IMR-90 (cell line): ENCODE results near the gene VCL. TPM values are rescaled to one million over a fixed set of nuclear protein-coding genes. Genes with fewer than 3 reads are reported as not detected.

Experiments
- ATAC-seq: fragments of 200-7000 bp; cut with Tn5 transposase; 2 replicates; pipeline ENCODE4 v1.9.1; 2020; ENCODE audit warnings: low read depth, mild to moderate bottlenecking, moderate library complexity
- BruUV-seq: library from RNA; stranded (reverse); fragments of 400-500 nt; replicated peaks from 2 replicates; lab custom pipeline; 2021; lab: Mats Ljungman, UMichigan
- CTCF ChIA-PET: fragments of 300-600 bp; formaldehyde crosslinking; extraction: SDS; loops from one replicate; lab custom pipeline; 2021; ENCODE audit warnings: antibody characterized with exemption; lab: Yijun Ruan, JAX
- POLR2A ChIA-PET: fragments of 300-600 bp; sonication (Branson Sonifier 250); formaldehyde crosslinking; loops from one replicate; lab custom pipeline; 2022; ENCODE audit warnings: antibody characterized with exemption; ENCODE audit not compliant: unreplicated experiment; lab: Charles Lee
- DNase-seq: peaks from one replicate; pipeline ENCODE4 v3.0.0; 2013
- H2AFZ ChIP-seq: replicated peaks from 2 replicates; pipeline ENCODE3; 2013; ENCODE audit warnings: low read length, mild to moderate bottlenecking; ENCODE audit not compliant: poor library complexity
- H2AK5ac ChIP-seq: 2 replicates; pipeline ENCODE4 v1.6.1; 2013; ENCODE audit warnings: low read depth, low read length, inconsistent platforms
- H2AK9ac ChIP-seq: replicated peaks from 2 replicates; pipeline ENCODE3; 2013; ENCODE audit warnings: mild to moderate bottlenecking, low read depth, low read length, moderate library complexity; ENCODE audit not compliant: poor library complexity
- H2BK120ac ChIP-seq: 2 replicates; pipeline ENCODE4 v1.6.1; 2013; ENCODE audit warnings: low read depth, low read length, inconsistent platforms
- H2BK15ac ChIP-seq: 3 replicates; pipeline ENCODE4 v1.6.1; 2013; ENCODE audit warnings: low read depth, low read length, inconsistent platforms
- H2BK20ac ChIP-seq: 2 replicates; pipeline ENCODE4 v1.6.1; 2013; ENCODE audit warnings: low read depth, mild to moderate bottlenecking, inconsistent platforms, low read length, moderate library complexity
- H2BK5ac ChIP-seq: 2 replicates; pipeline ENCODE4 v1.6.1; 2013; ENCODE audit warnings: mild to moderate bottlenecking, low read depth, low read length, inconsistent platforms; ENCODE audit not compliant: poor library complexity, severe bottlenecking
- H3K14ac ChIP-seq: replicated peaks from 2 replicates; pipeline ENCODE4 v1.6.1; 2013; ENCODE audit warnings: low read depth, low read length, inconsistent platforms
- H3K18ac ChIP-seq: 2 replicates; pipeline ENCODE4 v1.6.1; 2013; ENCODE audit warnings: low read depth, low read length, control low read depth
- H3K23ac ChIP-seq: 2 replicates; pipeline ENCODE4 v1.6.1; 2013; ENCODE audit warnings: low read depth, low read length, inconsistent platforms
- H3K27ac ChIP-seq: 2 replicates; pipeline ENCODE4 v1.5.1; 2013; ENCODE audit warnings: mild to moderate bottlenecking, control low read depth, low read length; ENCODE audit not compliant: insufficient read depth
- H3K27me3 ChIP-seq: 2 replicates; pipeline ENCODE4 v1.6.1; 2013; ENCODE audit warnings: low read length; ENCODE audit not compliant: control insufficient read depth, insufficient read depth
- H3K36me3 ChIP-seq: 2 replicates; pipeline ENCODE4 v1.6.1; 2013; ENCODE audit warnings: low read length, mixed read lengths; ENCODE audit not compliant: control insufficient read depth, insufficient read depth
- H3K4ac ChIP-seq: 2 replicates; pipeline ENCODE4 v1.6.1; 2013; ENCODE audit warnings: low read depth, low read length, inconsistent platforms
- H3K4me1 ChIP-seq: 2 replicates; pipeline ENCODE4 v1.6.1; 2013; ENCODE audit warnings: low read length, mixed read lengths; ENCODE audit not compliant: control insufficient read depth, insufficient read depth
- H3K4me2 ChIP-seq: 2 replicates; pipeline ENCODE4 v1.6.1; 2013; ENCODE audit warnings: low read depth, mild to moderate bottlenecking, control low read depth, low read length, moderate library complexity
- H3K4me3 ChIP-seq: 2 replicates; pipeline ENCODE4 v1.5.1; 2013; ENCODE audit warnings: low read depth, mild to moderate bottlenecking, control low read depth, low read length, moderate library complexity; ENCODE audit not compliant: insufficient read depth
- H3K56ac ChIP-seq: 2 replicates; pipeline ENCODE4 v1.6.1; 2013; ENCODE audit warnings: low read length, inconsistent platforms; ENCODE audit not compliant: insufficient read depth; ENCODE audit errors: extremely low read depth
- H3K79me1 ChIP-seq, 2 experiments: 2 replicates each; pipeline ENCODE4 v1.6.1; 2013; ENCODE audit warnings: low read length in 2 of 2, inconsistent platforms in 1 of 2, low read depth in 1 of 2
- H3K9ac ChIP-seq: 2 replicates; pipeline ENCODE4 v1.6.1; 2013; ENCODE audit warnings: low read depth, low read length, control low read depth
- H3K9me1 ChIP-seq: 2 replicates; pipeline ENCODE4 v1.6.1; 2013; ENCODE audit warnings: low read length, inconsistent platforms; ENCODE audit not compliant: insufficient read depth
- H3K9me3 ChIP-seq: 2 replicates; pipeline ENCODE4 v1.6.1; 2013; ENCODE audit warnings: low read length; ENCODE audit not compliant: control insufficient read depth, insufficient read depth
- H4K20me1 ChIP-seq: 2 replicates; pipeline ENCODE4 v1.6.1; 2013; ENCODE audit warnings: low read length, inconsistent platforms; ENCODE audit not compliant: insufficient read depth
- H4K5ac ChIP-seq: 2 replicates; pipeline ENCODE4 v1.6.1; 2013; ENCODE audit warnings: mild to moderate bottlenecking, low read depth, low read length, control low read depth
- H4K8ac ChIP-seq, 2 experiments: 2 replicates each; pipeline ENCODE4 v1.6.1; 2013; ENCODE audit warnings: low read depth in 2 of 2, low read length in 2 of 2, control low read depth in 1 of 2, inconsistent platforms in 1 of 2
- H4K91ac ChIP-seq: 2 replicates; pipeline ENCODE4 v1.6.1; 2013; ENCODE audit warnings: low read depth, low read length, inconsistent platforms; ENCODE audit not compliant: insufficient read depth
- CTCF ChIP-seq: conservative IDR thresholded peaks from 2 replicates; pipeline ENCODE4 v1.5.1; 2012; ENCODE audit warnings: mild to moderate bottlenecking, low read depth, low read length, improper control_type of control experiment
- NFE2L2 ChIP-seq: fragments of 150-350 bp; IDR thresholded peaks from 2 replicates; pipeline ENCODE4 v1.6.1; 2016; ENCODE audit warnings: low read depth, mild to moderate bottlenecking, low read length
- POLR2A ChIP-seq: IDR thresholded peaks from 2 replicates; pipeline ENCODE4 v1.6.1; 2012; ENCODE audit warnings: mild to moderate bottlenecking, low read depth, low read length
- WGBS, 2 experiments: methylation state at CpG; one replicate each; pipeline versions ENCODE4 v1.1.5 to v1.1.7; 2013; ENCODE audit warnings: missing lambda C conversion rate in 2 of 2; ENCODE audit not compliant: insufficient read length in 1 of 2; ENCODE audit errors: extremely low coverage in 2 of 2; 5-methylcytosine and 5-hydroxymethylcytosine counted together
- dilution Hi-C: fragments of 300-500 bp; cut with HindIII; formaldehyde crosslinking; loops from one replicate; pipeline ENCODE4 v1.14.3; 2018; ENCODE audit warnings: low sequenced_read_pairs; ENCODE audit not compliant: unreplicated experiment
- in situ Hi-C: fragments of 300-500 bp; cut with MboI; formaldehyde crosslinking; loops from 3 replicates; pipeline ENCODE4 v1.14.3; 2019; ENCODE audit warnings: low sequenced_read_pairs, inconsistent platforms, mixed read lengths
- intact Hi-C: fragments of 100-400 bp; cut with micrococcal nuclease; formaldehyde crosslinking; loops from 2 replicates; pipeline ENCODE4 v1.10.0; 2022
- polyA plus RNA-seq, 3 experiments: library from polyadenylated mRNA; depleted of rRNA; stranded (reverse); fragments of >200 nt; gene quantifications; 2 replicates each; pipeline ENCODE4 v1.2.3, GENCODE V29; 2012; ENCODE audit warnings: low replicate concordance in 1 of 3
- total RNA-seq: library from RNA; depleted of rRNA; stranded (reverse); fragments of >200 nt; gene quantifications from 2 replicates; pipeline ENCODE4 v1.2.3, GENCODE V29; 2012

The VCL gene
- total and polyA plus RNA-seq, 2 of the 4 experiments (the other 2 are of a cell fraction): 227 to 283 TPM

GRCh38 chr10:74000892-74001669 is 3.2 kb downstream of the VCL start:
- ATAC-seq: no peak
- peak overlapping the region; percentile 39; the same call in 1 of the 2 replicates for H3K27ac ChIP-seq

More at GRCh38 chr10:74000892-74001669, 3.2 kb downstream of the VCL start:
- Histone ChIP-seq H2BK5ac (peak overlapping the region; percentile 52), H4K91ac (peak overlapping the region; percentile 3; the same call in 1 of the 2 replicates), H4K5ac (no peak overlapping the region), H3K14ac (peak overlapping the region; percentile 95), H3K4me3 (peak overlapping the region; percentile 12), H3K9me3 (no peaks in the 10 kb centered on the region), H3K79me1 (peaks cover 0 to 37% of the 10 kb centered on the region in 2 experiments; a peak in 2 of 4 replicates), H2AFZ (no peak overlapping the region), H4K8ac (peak overlapping the region in 1 of 2 experiments; percentile 63; a peak in 2 of 4 replicates), H4K20me1 (peaks cover 79% of the 10 kb centered on the region), H3K56ac (no peak overlapping the region; the same call in 1 of the 2 replicates), H2BK15ac (0 out of 3 replicates have a peak overlapping the region, but pooled peaks have one; percentile 6), H2AK9ac (peak overlapping the region; percentile 70), H3K27me3 (no peaks in the 10 kb centered on the region), H3K18ac (no peak overlapping the region; the same call in 1 of the 2 replicates), H3K4ac (peak overlapping the region; percentile 7; the same call in 1 of the 2 replicates), H3K23ac (peak overlapping the region; percentile 79), H3K9me1 (peaks cover 13% of the 10 kb centered on the region), H2BK20ac (peak overlapping the region; percentile 4; the same call in 1 of the 2 replicates), H2BK120ac (no peak overlapping the region), H3K36me3 (peaks cover 18% of the 10 kb centered on the region), H3K9ac (peak overlapping the region; percentile 26; the same call in 1 of the 2 replicates), H2AK5ac (peak overlapping the region; percentile 81; the same call in 1 of the 2 replicates), H3K4me2 (peak overlapping the region; percentile 83), H3K4me1 (peaks cover 6% of the 10 kb centered on the region; the same call in 1 of the 2 replicates)
- 100% methylated on average over 2 of the region's 7 CpGs for WGBS, 2 experiments
- no TSS peak for BruUV-seq
- intact Hi-C loops (no loop called here), dilution Hi-C loops (no loop called here), in situ Hi-C loops (no loop called here)
- ChIA-PET POLR2A (interaction anchor here (0.6 to 2.5 kb wide), 4 partner anchors 35 to 114 kb away, joined by 3 to 13 read pairs (median 6); no protein-coding TSS in a partner anchor), CTCF (interaction anchor here (2.0 kb wide), 1 partner anchor 11 kb away, joined by 5 read pairs; no protein-coding TSS in a partner anchor)
- DNase-seq: no peak
- TF ChIP-seq POLR2A (peak; percentile 31), NFE2L2 (no peak), CTCF (no peak)
